Fibroblast of lung (primary cell): ENCODE results near the gene TNFAIP8L1. TPM values are rescaled to one million over a fixed set of nuclear protein-coding genes. Genes with fewer than 3 reads are reported as not detected.

Experiments used
- DNase-seq, 2 donors: peaks; one replicate each; pipeline versions ENCODE4 v3.0.0 to v3.0.0-alpha.2; 2010; ENCODE audit warnings: low read depth in 2 of 2
- H2AFZ ChIP-seq: 2 replicates; pipeline ENCODE4 v1.5.1; 2012; ENCODE audit warnings: low read length, control low read depth, inconsistent platforms
- H3K27ac ChIP-seq: 2 replicates; pipeline ENCODE4 v1.5.1; 2011; ENCODE audit warnings: low read length, control low read depth; ENCODE audit not compliant: insufficient read depth
- H3K27me3 ChIP-seq: 2 replicates; pipeline ENCODE4 v1.5.1; 2011; ENCODE audit warnings: mild to moderate bottlenecking, low read length; ENCODE audit not compliant: control insufficient read depth, insufficient read depth
- H3K36me3 ChIP-seq: 2 replicates; pipeline ENCODE4 v1.5.1; 2011; ENCODE audit warnings: low read length; ENCODE audit not compliant: control insufficient read depth, insufficient read depth
- H3K4me1 ChIP-seq: 2 replicates; pipeline ENCODE4 v1.5.1; 2011; ENCODE audit warnings: low read length; ENCODE audit not compliant: control insufficient read depth, insufficient read depth; ENCODE audit errors: extremely low read depth
- H3K4me2 ChIP-seq: 2 replicates; pipeline ENCODE4 v1.5.1; 2011; ENCODE audit warnings: low read length, control low read depth; ENCODE audit not compliant: insufficient read depth; ENCODE audit errors: extremely low read depth
- H3K4me3 ChIP-seq, 4 experiments: fragments of 200-600 bp in 1 of 4; sonication (generic) in 1 of 4; replicated peaks in 1 of 4; 2 replicates each; pipeline ENCODE4 v1.5.1; 2011 to 2016; ENCODE audit warnings: low read length in 4 of 4, low read depth in 3 of 4, mild to moderate bottlenecking in 3 of 4, control low read depth in 2 of 4, inconsistent platforms in 1 of 4, mixed read lengths in 1 of 4; ENCODE audit not compliant: insufficient read depth in 1 of 4; ENCODE audit errors: control extremely low read depth in 1 of 4
- H3K79me2 ChIP-seq: 2 replicates; pipeline ENCODE4 v1.5.1; 2012; ENCODE audit warnings: mild to moderate bottlenecking, low read length, inconsistent platforms; ENCODE audit not compliant: control insufficient read depth, insufficient read depth
- H3K9ac ChIP-seq: 2 replicates; pipeline ENCODE4 v1.5.1; 2011; ENCODE audit warnings: mild to moderate bottlenecking, low read length, control low read depth; ENCODE audit not compliant: insufficient read depth
- H3K9me3 ChIP-seq: 2 replicates; pipeline ENCODE4 v1.5.1; 2012; ENCODE audit warnings: low read depth, low read length; ENCODE audit not compliant: control insufficient read depth, insufficient read depth
- H4K20me1 ChIP-seq: 2 replicates; pipeline ENCODE4 v1.5.1; 2011; ENCODE audit warnings: low read length; ENCODE audit not compliant: control insufficient read depth, insufficient read depth; ENCODE audit errors: extremely low read depth
- EZH2 ChIP-seq: IDR thresholded peaks from 2 replicates; pipeline ENCODE4 v1.5.1; 2012; ENCODE audit warnings: low read length, control low read depth, mild to moderate bottlenecking; ENCODE audit errors: missing control alignments
- polyA plus RNA-seq, 2 donors: library from polyadenylated mRNA; depleted of rRNA in 1 of 2; stranded (reverse) in 1 of 2; unstranded in 1 of 2; fragments of >200 nt; gene quantifications; 2 replicates each; pipeline ENCODE4 v1.2.1, GENCODE V29; 2011 to 2012; ENCODE audit warnings: missing spikeins in 1 of 2
- total RNA-seq: library from RNA; depleted of rRNA; stranded (reverse); fragments of >200 nt; gene quantifications from 2 replicates; pipeline ENCODE4 v1.2.1, GENCODE V29; 2014
- TF ChIP-seq, protein P1 (sequence below), 2 donors: IDR thresholded peaks in 1 of 2; conservative IDR thresholded peaks in 1 of 2; 1 replicate in 1 of 2; 2 replicates in 1 of 2; pipeline ENCODE4 v1.5.1; 2011 to 2012; ENCODE audit warnings: low read length in 2 of 2, control low read depth in 1 of 2, inconsistent platforms in 1 of 2, low read depth in 1 of 2, mild to moderate bottlenecking in 1 of 2

Gene TNFAIP8L1
- total and polyA plus RNA-seq, 2 donors (not counting 1 experiment from before 2014, with no cell fraction given): 2.3 to 4.0 TPM

DNA sequence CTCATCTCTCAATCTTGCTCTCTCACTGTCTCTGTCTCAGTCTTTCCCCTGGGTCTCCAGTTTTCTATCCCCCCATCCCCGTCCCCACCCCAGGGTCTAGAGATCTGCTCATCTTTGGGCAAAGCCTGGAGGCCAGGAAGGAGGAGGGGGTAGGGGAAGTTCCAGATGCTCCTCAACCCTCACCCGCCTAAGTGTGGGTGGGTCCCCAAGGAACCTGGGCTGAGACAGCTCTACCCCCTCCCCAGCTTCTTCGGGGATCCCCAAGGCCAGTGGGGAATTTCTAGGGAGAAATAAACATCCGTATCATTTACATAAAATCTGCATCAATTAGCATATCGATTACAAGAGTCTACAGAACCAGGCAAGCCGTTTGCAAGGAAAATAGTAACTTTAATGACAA is 48.0 kb upstream of the TNFAIP8L1 start:
- Histone ChIP-seq H3K4me1 (no peaks in the 10 kb centered on the region), H4K20me1 (no peaks in the 10 kb centered on the region), H3K27ac (no peak overlapping the region), H3K27me3 (peaks cover 1% of the 10 kb centered on the region), H3K79me2 (no peaks in the 10 kb centered on the region), H3K36me3 (no peaks in the 10 kb centered on the region), H3K9ac (no peak overlapping the region), H3K4me2 (no peak overlapping the region), H3K4me3 (no peak overlapping the region), H2AFZ (no peak overlapping the region), H3K9me3 (no peaks in the 10 kb centered on the region)
- TF ChIP-seq, protein P1, sequence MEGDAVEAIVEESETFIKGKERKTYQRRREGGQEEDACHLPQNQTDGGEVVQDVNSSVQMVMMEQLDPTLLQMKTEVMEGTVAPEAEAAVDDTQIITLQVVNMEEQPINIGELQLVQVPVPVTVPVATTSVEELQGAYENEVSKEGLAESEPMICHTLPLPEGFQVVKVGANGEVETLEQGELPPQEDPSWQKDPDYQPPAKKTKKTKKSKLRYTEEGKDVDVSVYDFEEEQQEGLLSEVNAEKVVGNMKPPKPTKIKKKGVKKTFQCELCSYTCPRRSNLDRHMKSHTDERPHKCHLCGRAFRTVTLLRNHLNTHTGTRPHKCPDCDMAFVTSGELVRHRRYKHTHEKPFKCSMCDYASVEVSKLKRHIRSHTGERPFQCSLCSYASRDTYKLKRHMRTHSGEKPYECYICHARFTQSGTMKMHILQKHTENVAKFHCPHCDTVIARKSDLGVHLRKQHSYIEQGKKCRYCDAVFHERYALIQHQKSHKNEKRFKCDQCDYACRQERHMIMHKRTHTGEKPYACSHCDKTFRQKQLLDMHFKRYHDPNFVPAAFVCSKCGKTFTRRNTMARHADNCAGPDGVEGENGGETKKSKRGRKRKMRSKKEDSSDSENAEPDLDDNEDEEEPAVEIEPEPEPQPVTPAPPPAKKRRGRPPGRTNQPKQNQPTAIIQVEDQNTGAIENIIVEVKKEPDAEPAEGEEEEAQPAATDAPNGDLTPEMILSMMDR (conservative IDR thresholded peaks at IDR 0.05 in 1 of 2, IDR thresholded peaks at IDR 0.05 in 1 of 2; ENCODE audit: low read depth in 1 of 2, low read length in 2 of 2): no peak
- no peak for TF ChIP-seq EZH2
- no peak for DNase-seq

DNA sequence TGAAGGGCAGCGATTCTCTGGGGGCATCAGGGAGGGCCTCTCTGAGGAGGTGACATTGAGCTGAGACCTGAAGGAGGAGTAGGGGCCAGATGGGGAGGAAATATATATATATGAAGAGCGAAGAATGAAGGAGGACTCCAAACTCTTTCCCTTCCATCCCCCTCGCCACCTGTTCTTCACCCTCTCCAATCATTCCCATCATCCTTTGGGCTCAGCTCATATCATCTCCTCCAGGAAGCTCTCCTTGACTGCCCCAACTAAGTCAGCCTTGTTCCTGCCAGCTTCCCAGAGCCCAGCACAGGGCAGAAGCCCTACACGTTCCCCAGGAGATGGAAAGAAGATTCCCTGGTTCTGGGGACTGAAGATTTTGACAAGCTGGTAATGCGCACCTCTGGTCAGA is 46.9 kb upstream of the TNFAIP8L1 start:
- no peak for DNase-seq
- H3K27me3 ChIP-seq: peaks cover 1% of the 10 kb centered on the region
- no peak overlapping the region for H3K27ac ChIP-seq
- H3K36me3 ChIP-seq: no peaks in the 10 kb centered on the region
- TF ChIP-seq, protein P1 (conservative IDR thresholded peaks at IDR 0.05 in 1 of 2, IDR thresholded peaks at IDR 0.05 in 1 of 2; ENCODE audit: low read depth in 1 of 2, low read length in 2 of 2): no peak
- TF ChIP-seq EZH2: no peak
- no peak overlapping the region for H3K4me3 ChIP-seq
- no peaks in the 10 kb centered on the region for H4K20me1 ChIP-seq
- H3K9ac ChIP-seq: no peak overlapping the region
- H2AFZ ChIP-seq: no peak overlapping the region
- H3K79me2 ChIP-seq: no peaks in the 10 kb centered on the region
- no peaks in the 10 kb centered on the region for H3K9me3 ChIP-seq
- no peak overlapping the region for H3K4me2 ChIP-seq
- H3K4me1 ChIP-seq: no peaks in the 10 kb centered on the region

DNA sequence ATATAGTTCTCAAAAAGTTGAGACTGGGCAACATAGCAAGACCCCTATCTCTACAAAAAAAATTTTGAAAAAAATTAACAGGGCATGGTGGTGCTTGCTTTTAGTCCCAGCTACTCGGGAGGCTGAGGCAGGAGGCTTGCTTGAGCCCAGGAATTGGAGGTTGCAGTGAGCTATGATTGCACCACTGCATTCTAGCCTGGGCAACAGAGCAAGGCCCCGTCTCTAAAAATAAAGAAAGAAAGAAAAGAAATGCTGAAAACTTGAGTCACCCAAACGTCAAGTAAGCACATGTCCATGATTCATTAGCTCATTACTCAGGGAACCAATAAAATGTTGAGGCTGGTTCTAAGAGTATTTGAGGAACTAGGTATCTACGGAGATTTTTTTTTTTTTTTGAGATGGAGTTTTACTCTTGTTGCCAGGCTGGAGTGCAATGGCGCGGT is 45.9 kb upstream of the TNFAIP8L1 start:
- Histone ChIP-seq H3K9me3 (no peaks in the 10 kb centered on the region), H3K4me3 (no peak overlapping the region), H3K9ac (no peak overlapping the region), H4K20me1 (no peaks in the 10 kb centered on the region), H2AFZ (no peak overlapping the region), H3K36me3 (no peaks in the 10 kb centered on the region), H3K27me3 (peaks cover 3% of the 10 kb centered on the region), H3K4me1 (no peaks in the 10 kb centered on the region), H3K79me2 (no peaks in the 10 kb centered on the region), H3K27ac (no peak overlapping the region), H3K4me2 (no peak overlapping the region)
- TF ChIP-seq, protein P1 (conservative IDR thresholded peaks at IDR 0.05 in 1 of 2, IDR thresholded peaks at IDR 0.05 in 1 of 2; ENCODE audit: low read depth in 1 of 2, low read length in 2 of 2): no peak
- peak; percentile 31 to 73 for DNase-seq
